ENCODE results near the gene MED12L.

- TF ChIP-seq CTCF (IDR thresholded peaks at IDR 0.05) (no peak), POLR2AphosphoS5 (IDR thresholded peaks at IDR 0.05) (no peak), POLR2A (IDR thresholded peaks at IDR 0.05) (no peak)
Observed at GRCh38 chr3:151037746-151038477, 47.6 kb upstream of the MED12L start.

Data from breast epithelium (tissue), 3 donors.